ENCODE data around the gene LPAR6.
A peak's percentile ranks its signal among the peaks of the same experiment; 100 is the strongest.
"Not testable (repeated sequence)": the region's sequence is repeated elsewhere in the genome, so short reads cannot be mapped to it uniquely, and the experiment has no call there.

Gene LPAR6

DNA sequence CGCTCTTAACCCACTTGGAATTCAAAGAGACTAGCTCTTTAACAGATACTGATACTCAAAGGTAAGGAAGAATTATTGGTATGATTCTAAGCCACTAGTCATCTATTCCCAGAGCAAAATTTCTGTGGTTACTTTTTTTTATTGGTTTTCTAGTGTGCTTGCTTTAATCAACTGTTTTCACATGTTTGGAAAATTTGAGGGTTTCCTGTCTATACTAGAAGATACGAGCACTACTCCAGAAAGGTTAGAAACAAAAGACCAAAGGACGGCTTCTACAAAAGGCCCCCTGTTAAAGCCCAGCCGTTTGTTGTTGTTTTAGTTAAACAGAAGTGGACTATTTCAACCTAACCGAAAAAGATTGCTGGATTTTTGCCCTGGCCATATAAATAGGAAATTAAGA, 18.5 kb upstream of the LPAR6 start:
- H4K20me1 ChIP-seq (ENCODE audit: insufficient read depth, low read length) = no peaks in the 10 kb centered on the region
- no peak overlapping the region for H3K9ac ChIP-seq (ENCODE audit: low read length)
- H3K79me2 ChIP-seq (ENCODE audit: low read length) = no peaks in the 10 kb centered on the region; the same call in 1 of the 2 replicates
- peaks cover 20% of the 10 kb centered on the region for H3K4me1 ChIP-seq (ENCODE audit: low read length)
- H3K9me3 ChIP-seq (ENCODE audit: insufficient read depth, low read length) = no peaks in the 10 kb centered on the region
- H3K36me3 ChIP-seq (replicated peaks; ENCODE audit: low read depth, low read length) = peaks cover 14% of the 10 kb centered on the region
- H3K27ac ChIP-seq (ENCODE audit: low read length) = no peak overlapping the region
- H3K27me3 ChIP-seq (ENCODE audit: low read depth, low read length) = no peaks in the 10 kb centered on the region
- TF ChIP-seq EZH2phosphoT487 (IDR thresholded peaks at IDR 0.05; ENCODE audit: low read depth) = no peak
- TF ChIP-seq, protein P1, sequence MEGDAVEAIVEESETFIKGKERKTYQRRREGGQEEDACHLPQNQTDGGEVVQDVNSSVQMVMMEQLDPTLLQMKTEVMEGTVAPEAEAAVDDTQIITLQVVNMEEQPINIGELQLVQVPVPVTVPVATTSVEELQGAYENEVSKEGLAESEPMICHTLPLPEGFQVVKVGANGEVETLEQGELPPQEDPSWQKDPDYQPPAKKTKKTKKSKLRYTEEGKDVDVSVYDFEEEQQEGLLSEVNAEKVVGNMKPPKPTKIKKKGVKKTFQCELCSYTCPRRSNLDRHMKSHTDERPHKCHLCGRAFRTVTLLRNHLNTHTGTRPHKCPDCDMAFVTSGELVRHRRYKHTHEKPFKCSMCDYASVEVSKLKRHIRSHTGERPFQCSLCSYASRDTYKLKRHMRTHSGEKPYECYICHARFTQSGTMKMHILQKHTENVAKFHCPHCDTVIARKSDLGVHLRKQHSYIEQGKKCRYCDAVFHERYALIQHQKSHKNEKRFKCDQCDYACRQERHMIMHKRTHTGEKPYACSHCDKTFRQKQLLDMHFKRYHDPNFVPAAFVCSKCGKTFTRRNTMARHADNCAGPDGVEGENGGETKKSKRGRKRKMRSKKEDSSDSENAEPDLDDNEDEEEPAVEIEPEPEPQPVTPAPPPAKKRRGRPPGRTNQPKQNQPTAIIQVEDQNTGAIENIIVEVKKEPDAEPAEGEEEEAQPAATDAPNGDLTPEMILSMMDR (IDR thresholded peaks at IDR 0.05; ENCODE audit: low read depth, low read length) = no peak
- H3K4me2 ChIP-seq (ENCODE audit: low read length) = no peak overlapping the region
- no peak overlapping the region for H3K4me3 ChIP-seq (ENCODE audit: low read length)
- no peak overlapping the region for H2AFZ ChIP-seq (ENCODE audit: low read depth, low read length)

DNA sequence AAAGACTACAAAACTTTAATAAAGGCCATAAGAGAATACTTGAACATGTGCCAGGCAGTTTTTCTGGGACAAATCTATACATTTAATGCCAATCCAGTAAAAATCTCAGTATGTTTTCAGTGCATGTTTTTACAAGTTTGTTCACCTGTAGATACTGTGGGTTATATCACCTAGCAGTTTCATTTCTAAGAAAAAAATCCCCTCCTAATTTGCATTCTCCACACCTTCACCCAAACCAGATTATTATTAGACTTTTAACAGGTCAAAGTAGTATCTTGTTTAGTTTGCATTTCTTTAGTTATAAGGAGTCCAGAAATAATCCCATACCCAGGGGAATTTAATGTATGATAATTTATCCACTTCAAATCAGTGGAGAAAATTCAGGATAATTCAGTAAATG, 17.0 kb upstream of the LPAR6 start:
- no peak overlapping the region for H3K9ac ChIP-seq (ENCODE audit: low read length)
- no peaks in the 10 kb centered on the region for H3K9me3 ChIP-seq (ENCODE audit: insufficient read depth, low read length)
- H3K4me2 ChIP-seq (ENCODE audit: low read length) = peak overlapping the region; percentile 25; the same call in 1 of the 2 replicates
- H3K79me2 ChIP-seq (ENCODE audit: low read length) = no peaks in the 10 kb centered on the region; the same call in 1 of the 2 replicates
- H3K4me3 ChIP-seq (ENCODE audit: low read length) = no peak overlapping the region
- no peaks in the 10 kb centered on the region for H4K20me1 ChIP-seq (ENCODE audit: insufficient read depth, low read length)
- peaks cover 20% of the 10 kb centered on the region for H3K4me1 ChIP-seq (ENCODE audit: low read length)
- no peak overlapping the region for H3K27ac ChIP-seq (ENCODE audit: low read length)
- no peak overlapping the region for H2AFZ ChIP-seq (ENCODE audit: low read depth, low read length)
- H3K36me3 ChIP-seq (replicated peaks; ENCODE audit: low read depth, low read length) = peaks cover 14% of the 10 kb centered on the region
- TF ChIP-seq, protein P1 (IDR thresholded peaks at IDR 0.05; ENCODE audit: low read depth, low read length) = no peak
- TF ChIP-seq EZH2phosphoT487 (IDR thresholded peaks at IDR 0.05; ENCODE audit: low read depth) = no peak
- H3K27me3 ChIP-seq (ENCODE audit: low read depth, low read length) = no peaks in the 10 kb centered on the region

DNA sequence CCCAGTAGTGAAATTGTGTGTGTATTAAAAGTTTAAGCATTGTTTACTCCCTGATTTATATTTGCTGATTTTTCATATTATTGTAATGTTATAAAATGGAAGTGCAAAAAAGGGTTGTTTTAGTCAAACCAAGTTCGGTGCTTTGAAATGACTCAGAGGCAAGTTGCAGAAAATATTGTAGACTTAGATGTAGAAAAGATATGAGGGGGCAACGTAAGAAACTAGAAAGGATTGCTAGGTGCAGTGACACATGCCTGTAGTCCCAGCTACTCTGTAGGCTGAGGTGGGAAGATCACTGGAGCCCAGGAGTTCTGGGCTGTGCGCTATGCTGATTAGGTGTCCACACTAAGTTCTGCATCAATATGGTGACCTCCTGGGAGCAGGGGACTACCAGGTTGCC, 16.1 kb upstream of the LPAR6 start:
- no peak overlapping the region for H3K9ac ChIP-seq (ENCODE audit: low read length)
- no peak overlapping the region for H3K27ac ChIP-seq (ENCODE audit: low read length)
- peaks cover 20% of the 10 kb centered on the region for H3K4me1 ChIP-seq (ENCODE audit: low read length)
- no peaks in the 10 kb centered on the region for H3K9me3 ChIP-seq (ENCODE audit: insufficient read depth, low read length)
- no peaks in the 10 kb centered on the region for H3K27me3 ChIP-seq (ENCODE audit: low read depth, low read length)
- no peak for TF ChIP-seq EZH2phosphoT487 (IDR thresholded peaks at IDR 0.05; ENCODE audit: low read depth)
- H3K79me2 ChIP-seq (ENCODE audit: low read length) = no peaks in the 10 kb centered on the region; the same call in 1 of the 2 replicates
- no peak overlapping the region for H2AFZ ChIP-seq (ENCODE audit: low read depth, low read length)
- no peak overlapping the region for H3K4me2 ChIP-seq (ENCODE audit: low read length)
- no peaks in the 10 kb centered on the region for H4K20me1 ChIP-seq (ENCODE audit: insufficient read depth, low read length)
- peaks cover 9% of the 10 kb centered on the region for H3K36me3 ChIP-seq (replicated peaks; ENCODE audit: low read depth, low read length)
- no peak overlapping the region for H3K4me3 ChIP-seq (ENCODE audit: low read length)

DNA sequence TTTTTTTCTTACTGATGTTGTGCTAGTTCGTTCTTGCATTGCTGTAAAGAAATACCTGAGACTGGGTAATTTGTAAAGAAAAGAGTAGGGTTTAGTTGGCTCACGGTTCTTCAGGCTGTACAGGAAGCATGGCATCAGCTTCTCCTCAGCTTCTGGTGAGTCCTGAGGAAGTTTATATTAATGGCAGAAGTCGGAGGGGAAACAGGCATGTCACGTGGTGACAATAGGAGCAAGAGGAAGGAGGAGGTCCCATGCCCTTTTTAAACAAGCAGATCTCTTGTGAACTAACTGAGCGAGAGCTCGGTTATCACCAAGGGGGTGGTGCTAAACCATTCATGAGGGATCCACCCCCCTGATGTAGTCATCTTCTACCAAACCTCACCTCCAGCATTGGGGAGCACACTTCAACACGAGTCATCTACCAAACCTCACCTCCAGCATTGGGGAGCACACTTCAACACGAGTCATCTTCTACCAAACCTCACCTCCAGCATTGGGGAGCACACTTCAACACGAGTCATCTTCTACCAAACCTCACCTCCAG, 13.9 kb upstream of the LPAR6 start:
- not testable (repeated sequence) for H2AFZ ChIP-seq (ENCODE audit: low read depth, low read length); H3K4me3 ChIP-seq (ENCODE audit: low read length); H3K4me2 ChIP-seq (ENCODE audit: low read length); H3K27me3 ChIP-seq (ENCODE audit: low read depth, low read length); H3K9me3 ChIP-seq (ENCODE audit: insufficient read depth, low read length); H3K9ac ChIP-seq (ENCODE audit: low read length); H3K36me3 ChIP-seq (replicated peaks; ENCODE audit: low read depth, low read length); H4K20me1 ChIP-seq (ENCODE audit: insufficient read depth, low read length); H3K27ac ChIP-seq (ENCODE audit: low read length); H3K79me2 ChIP-seq (ENCODE audit: low read length)
- peaks cover 20% of the 10 kb centered on the region for H3K4me1 ChIP-seq (ENCODE audit: low read length)

DNA sequence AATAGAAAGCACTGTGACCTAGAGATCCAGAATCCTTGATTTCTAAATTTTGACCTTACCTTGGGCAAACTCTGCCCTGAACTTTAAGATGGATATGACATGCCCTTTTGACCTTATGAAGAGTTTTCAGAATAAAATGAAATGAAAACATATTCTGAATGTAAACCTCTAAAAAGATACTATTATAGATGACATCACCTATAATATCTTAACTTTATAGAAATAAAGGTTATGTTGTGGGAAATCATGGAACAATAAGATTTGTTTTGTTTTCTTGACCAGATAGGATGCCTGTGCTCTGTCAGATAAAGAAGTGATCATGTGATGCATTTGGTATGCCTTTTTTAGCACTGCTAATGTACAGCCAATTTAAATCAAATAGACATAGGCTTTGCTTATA, 13.1 kb upstream of the LPAR6 start:
- peaks cover 20% of the 10 kb centered on the region for H3K4me1 ChIP-seq (ENCODE audit: low read length)
- no peaks in the 10 kb centered on the region for H3K9me3 ChIP-seq (ENCODE audit: insufficient read depth, low read length)
- no peak overlapping the region for H3K27ac ChIP-seq (ENCODE audit: low read length)
- no peak overlapping the region for H3K9ac ChIP-seq (ENCODE audit: low read length)
- H4K20me1 ChIP-seq (ENCODE audit: insufficient read depth, low read length) = no peaks in the 10 kb centered on the region
- H2AFZ ChIP-seq (ENCODE audit: low read depth, low read length) = no peak overlapping the region
- TF ChIP-seq, protein P1 (IDR thresholded peaks at IDR 0.05; ENCODE audit: low read depth, low read length) = no peak
- TF ChIP-seq EZH2phosphoT487 (IDR thresholded peaks at IDR 0.05; ENCODE audit: low read depth) = no peak
- peaks cover 9% of the 10 kb centered on the region for H3K36me3 ChIP-seq (replicated peaks; ENCODE audit: low read depth, low read length)
- no peaks in the 10 kb centered on the region for H3K27me3 ChIP-seq (ENCODE audit: low read depth, low read length)
- H3K4me3 ChIP-seq (ENCODE audit: low read length) = no peak overlapping the region
- H3K4me2 ChIP-seq (ENCODE audit: low read length) = no peak overlapping the region
- no peaks in the 10 kb centered on the region; the same call in 1 of the 2 replicates for H3K79me2 ChIP-seq (ENCODE audit: low read length)

All from OCI-LY3 (cell line).